Measurements from ENCODE around the gene TLDC2. TPM values are rescaled to one million over a fixed set of nuclear protein-coding genes. Genes with fewer than 3 reads are reported as not detected.
A peak's percentile ranks its signal among the peaks of the same experiment; 100 is the strongest.

Gene TLDC2
- total RNA-seq, 2 experiments from 2014 or later: not detected

DNA sequence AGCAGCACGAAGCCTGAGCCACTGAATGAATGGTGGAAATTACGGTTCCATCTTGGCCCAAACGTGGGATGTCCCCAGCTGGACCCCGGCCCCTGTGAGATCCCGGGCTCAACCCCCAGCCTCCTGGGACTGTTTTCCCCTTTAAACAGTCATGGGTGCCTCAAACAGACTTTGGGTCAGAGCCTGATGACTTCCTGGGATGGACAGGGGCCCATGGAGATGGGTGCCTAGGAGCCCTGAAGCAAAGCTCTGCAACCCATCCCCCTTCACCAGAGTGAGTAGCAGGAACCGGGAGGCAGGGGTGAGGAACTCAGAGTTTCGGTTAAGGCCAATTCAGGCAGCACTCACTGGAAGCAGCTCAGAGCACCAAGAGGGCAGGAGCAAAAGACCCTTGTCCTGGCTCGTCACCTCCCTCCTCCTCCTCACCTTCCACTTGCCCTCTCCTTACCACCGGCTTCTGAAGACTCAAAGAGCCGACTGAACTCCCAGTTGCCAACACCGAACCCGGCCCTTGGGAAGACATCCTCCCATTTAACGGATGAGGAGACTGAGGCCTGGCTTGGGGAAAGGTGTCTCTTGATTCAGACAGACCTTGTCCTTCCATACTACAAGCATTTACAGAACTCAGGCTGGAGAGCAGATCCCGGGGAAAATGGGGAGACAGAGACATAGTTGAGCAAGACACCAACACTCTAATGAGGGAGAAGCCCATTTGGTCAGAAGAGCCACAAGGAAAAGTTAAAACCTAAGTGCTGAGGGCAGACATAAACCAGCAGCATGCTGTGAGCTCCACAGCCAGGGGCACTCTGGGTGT, 14.9 kb upstream of the TLDC2 start:
- intact Hi-C loops (cut with DNase I, micrococcal nuclease): loop anchor here in 1 of 2 experiments (5.0 kb wide), 1 partner anchor 249 kb away; no protein-coding TSS in a partner anchor

DNA sequence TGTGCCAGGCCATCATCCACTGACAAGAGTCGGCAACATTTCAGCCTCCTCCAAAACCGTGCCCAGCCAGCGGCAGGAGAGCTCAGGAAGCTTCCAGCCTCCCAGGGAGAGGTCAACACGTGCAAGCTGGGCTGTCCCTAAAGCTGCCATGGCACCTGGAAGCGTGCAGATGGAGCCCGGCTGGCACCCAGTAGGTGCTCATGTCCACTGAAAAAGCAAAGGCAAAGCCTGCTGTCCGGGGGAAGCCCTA, 14.4 kb upstream of the TLDC2 start:
- H3K36me3 ChIP-seq (ENCODE audit: insufficient read depth, low read length): no peaks in the 10 kb centered on the region
- DNase-seq (no peak), ATAC-seq (ENCODE audit: poor library complexity) (no peak)
- Mint-ChIP-seq H3K27me3 (peaks cover 37% of the 10 kb centered on the region), H3K4me1 (ENCODE audit: low read depth) (peaks cover 15% of the 10 kb centered on the region), H3K27ac (no peak overlapping the region), H3K9me3 (no peaks in the 10 kb centered on the region), H3K4me3 (peak overlapping the region; percentile 79), H3K36me3 (ENCODE audit: low read depth) (no peaks in the 10 kb centered on the region)
- H3K4me3 ChIP-seq (ENCODE audit: low read length): no peak overlapping the region
- H3K27me3 ChIP-seq (ENCODE audit: control insufficient read depth in 1 of 2, insufficient read depth in 2 of 2, low read length in 2 of 2): peaks cover 14 to 20% of the 10 kb centered on the region in 2 experiments
- no peak overlapping the region for H3K27ac ChIP-seq (ENCODE audit: low read depth in 1 of 2, low read length in 2 of 2)
- peaks cover 0 to 4% of the 10 kb centered on the region in 2 experiments for H3K9me3 ChIP-seq (ENCODE audit: control insufficient read depth in 1 of 2, insufficient read depth in 1 of 2, low read length in 2 of 2)
- TF ChIP-seq, protein P1, sequence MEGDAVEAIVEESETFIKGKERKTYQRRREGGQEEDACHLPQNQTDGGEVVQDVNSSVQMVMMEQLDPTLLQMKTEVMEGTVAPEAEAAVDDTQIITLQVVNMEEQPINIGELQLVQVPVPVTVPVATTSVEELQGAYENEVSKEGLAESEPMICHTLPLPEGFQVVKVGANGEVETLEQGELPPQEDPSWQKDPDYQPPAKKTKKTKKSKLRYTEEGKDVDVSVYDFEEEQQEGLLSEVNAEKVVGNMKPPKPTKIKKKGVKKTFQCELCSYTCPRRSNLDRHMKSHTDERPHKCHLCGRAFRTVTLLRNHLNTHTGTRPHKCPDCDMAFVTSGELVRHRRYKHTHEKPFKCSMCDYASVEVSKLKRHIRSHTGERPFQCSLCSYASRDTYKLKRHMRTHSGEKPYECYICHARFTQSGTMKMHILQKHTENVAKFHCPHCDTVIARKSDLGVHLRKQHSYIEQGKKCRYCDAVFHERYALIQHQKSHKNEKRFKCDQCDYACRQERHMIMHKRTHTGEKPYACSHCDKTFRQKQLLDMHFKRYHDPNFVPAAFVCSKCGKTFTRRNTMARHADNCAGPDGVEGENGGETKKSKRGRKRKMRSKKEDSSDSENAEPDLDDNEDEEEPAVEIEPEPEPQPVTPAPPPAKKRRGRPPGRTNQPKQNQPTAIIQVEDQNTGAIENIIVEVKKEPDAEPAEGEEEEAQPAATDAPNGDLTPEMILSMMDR (IDR thresholded peaks at IDR 0.05): no peak
- ChIA-PET CTCF (no interaction called here), POLR2A (no interaction called here)
- peaks cover 16% of the 10 kb centered on the region for H3K4me1 ChIP-seq (ENCODE audit: insufficient read depth, low read length)
- intact Hi-C loops (cut with DNase I, micrococcal nuclease): loop anchor here in 1 of 2 experiments (5.0 kb wide), 1 partner anchor 249 kb away; no protein-coding TSS in a partner anchor

More for the DNA sequence above, 14.9 kb upstream of the TLDC2 start:
- TF ChIP-seq, protein P1 (IDR thresholded peaks at IDR 0.05): no peak
- Histone ChIP-seq H3K27ac (ENCODE audit: low read depth in 1 of 2, low read length in 2 of 2) (no peak overlapping the region), H3K4me1 (ENCODE audit: insufficient read depth, low read length) (peaks cover 21% of the 10 kb centered on the region), H3K4me3 (ENCODE audit: low read length) (no peak overlapping the region), H3K36me3 (ENCODE audit: insufficient read depth, low read length) (no peaks in the 10 kb centered on the region), H3K9me3 (ENCODE audit: control insufficient read depth in 1 of 2, insufficient read depth in 1 of 2, low read length in 2 of 2) (peaks cover 0 to 4% of the 10 kb centered on the region in 2 experiments), H3K27me3 (ENCODE audit: control insufficient read depth in 1 of 2, insufficient read depth in 2 of 2, low read length in 2 of 2) (peaks cover 14 to 20% of the 10 kb centered on the region in 2 experiments)
- Mint-ChIP-seq H3K36me3 (ENCODE audit: low read depth) (no peaks in the 10 kb centered on the region), H3K27me3 (peaks cover 32% of the 10 kb centered on the region), H3K4me3 (peak overlapping the region; percentile 79), H3K27ac (no peak overlapping the region), H3K9me3 (no peaks in the 10 kb centered on the region), H3K4me1 (ENCODE audit: low read depth) (peaks cover 20% of the 10 kb centered on the region)
- ChIA-PET CTCF (no interaction called here), POLR2A (no interaction called here)
- no peak for ATAC-seq (ENCODE audit: poor library complexity)
- no peak for DNase-seq

DNA sequence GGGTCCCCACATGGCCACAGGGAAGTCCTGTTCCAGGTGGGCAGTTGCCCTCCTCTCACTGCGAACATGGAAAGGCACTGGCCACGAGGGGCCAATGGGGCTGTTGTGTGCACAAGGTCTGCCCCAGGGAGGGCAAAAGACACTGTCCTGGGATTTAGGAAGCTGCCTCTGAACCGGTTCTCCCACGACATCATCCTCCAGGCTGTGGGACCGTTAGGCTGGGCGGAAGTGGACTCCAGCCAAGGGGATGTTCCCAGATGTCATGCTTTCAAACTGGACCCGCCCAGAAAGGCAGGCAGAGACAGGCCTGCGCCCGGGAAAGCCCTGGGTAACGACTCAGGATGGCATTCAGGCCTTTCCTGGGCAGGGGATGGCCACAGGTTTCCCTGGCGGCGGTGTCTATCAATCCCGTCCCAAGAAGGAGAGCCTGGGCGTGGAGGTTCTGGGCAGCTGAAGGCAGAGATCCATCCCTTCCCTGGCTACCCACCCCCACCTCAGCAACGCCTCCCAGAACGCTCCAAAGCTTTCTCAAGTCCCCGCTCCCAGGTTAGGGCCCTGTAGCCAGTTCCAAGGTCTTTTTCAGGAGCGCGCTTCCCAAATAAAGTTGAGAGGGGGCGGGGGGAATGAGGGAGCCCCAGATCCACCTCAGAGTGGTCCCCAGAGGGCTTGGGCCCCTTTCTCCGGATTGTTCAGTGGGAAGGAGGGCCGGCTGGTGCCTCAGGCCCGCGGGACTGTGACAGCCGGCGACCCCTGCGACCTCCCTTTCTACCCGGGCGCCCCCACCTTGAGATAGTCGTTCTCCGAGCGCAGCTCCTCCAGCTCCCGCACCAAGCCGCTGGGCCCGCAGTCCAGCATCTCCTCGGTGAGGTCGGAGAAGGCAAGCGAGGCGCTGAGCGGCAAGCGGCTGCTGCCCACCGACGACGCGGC, 13.8 kb upstream of the TLDC2 start:
- POLR2A ChIA-PET: interaction anchor here (1.3 kb wide), 1 partner anchor 255 kb away, joined by 3 read pairs; no protein-coding TSS in a partner anchor
- Mint-ChIP-seq H3K4me3 (peak overlapping the region; percentile 79), H3K9me3 (no peaks in the 10 kb centered on the region), H3K36me3 (ENCODE audit: low read depth) (no peaks in the 10 kb centered on the region), H3K27me3 (peaks cover 39% of the 10 kb centered on the region), H3K27ac (no peak overlapping the region), H3K4me1 (ENCODE audit: low read depth) (peaks cover 9% of the 10 kb centered on the region)
- Histone ChIP-seq H3K4me3 (ENCODE audit: low read length) (no peak overlapping the region), H3K9me3 (ENCODE audit: control insufficient read depth in 1 of 2, insufficient read depth in 1 of 2, low read length in 2 of 2) (peaks cover 0 to 4% of the 10 kb centered on the region in 2 experiments), H3K27me3 (ENCODE audit: control insufficient read depth in 1 of 2, insufficient read depth in 2 of 2, low read length in 2 of 2) (peaks cover 14 to 20% of the 10 kb centered on the region in 2 experiments), H3K27ac (ENCODE audit: low read depth in 1 of 2, low read length in 2 of 2) (no peak overlapping the region), H3K36me3 (ENCODE audit: insufficient read depth, low read length) (no peaks in the 10 kb centered on the region), H3K4me1 (ENCODE audit: insufficient read depth, low read length) (peaks cover 10% of the 10 kb centered on the region)
- ATAC-seq (ENCODE audit: poor library complexity): no peak
- CTCF ChIA-PET: no interaction called here
- intact Hi-C loops (cut with DNase I, micrococcal nuclease): loop anchor here in 1 of 2 experiments (1.0 to 5.0 kb wide), 2 partner anchors 88 to 250 kb away; no protein-coding TSS in a partner anchor
- DNase-seq: no peak
- TF ChIP-seq, protein P1 (IDR thresholded peaks at IDR 0.05): no peak

All from CD4-positive, alpha-beta T cell (primary cell).